Measurements from ENCODE around the gene DYNLT2.
A peak's percentile ranks its signal among the peaks of the same experiment; 100 is the strongest.
"Not testable (repeated sequence)": the region's sequence is repeated elsewhere in the genome, so short reads cannot be mapped to it uniquely, and the experiment has no call there.

DYNLT2 gene

GRCh38 chr6:169701311-169701953 lies 49.9 kb downstream of the DYNLT2 start:
- Histone ChIP-seq H3K4me1 (peaks cover 5 to 43% (median 32%) of the 10 kb centered on the region in 4 donors), H3K27me3 (no peaks in the 10 kb centered on the region), H3K9me3 (no peaks in the 10 kb centered on the region), H3K36me3 (peaks cover 0 to 8% (median 0%) of the 10 kb centered on the region in 3 donors), H3K4me3 (peak overlapping the region; percentile 77 to 85), H3K27ac (peak overlapping the region; percentile 89 to 99)
- peak in 1 of 2 donors; percentile 73 for DNase-seq
- no peak for TF ChIP-seq CTCF (IDR thresholded peaks at IDR 0.05)
- intact Hi-C loops (cut with DNase I; ENCODE audit: low total_unique reads), result no loop called here

DNA sequence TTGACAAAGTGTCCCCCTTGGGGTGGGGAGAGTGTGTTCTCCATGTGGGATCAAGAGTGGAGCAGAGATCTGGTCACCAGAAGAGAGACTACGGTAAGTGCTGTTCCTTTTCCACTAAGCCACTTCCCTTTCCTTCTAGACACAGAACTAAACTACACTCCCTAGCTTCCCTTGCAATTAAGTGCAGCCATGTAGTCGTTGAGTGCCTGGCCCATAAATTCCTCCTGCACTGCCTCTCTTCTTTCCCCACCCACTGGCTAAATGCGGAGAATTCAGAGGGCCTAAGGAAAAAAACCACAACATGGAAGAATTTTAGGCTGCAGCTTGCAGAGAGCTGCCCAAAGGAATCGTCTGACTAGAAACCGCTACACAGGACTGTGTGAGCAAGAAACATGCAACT lies 51.1 kb downstream of the DYNLT2 start:
- H3K36me3 ChIP-seq, result peaks cover 0 to 8% (median 0%) of the 10 kb centered on the region in 3 donors
- intact Hi-C loops (cut with DNase I; ENCODE audit: low total_unique reads), result no loop called here
- H3K4me3 ChIP-seq, result no peak overlapping the region
- no peak for TF ChIP-seq CTCF (IDR thresholded peaks at IDR 0.05)
- no peaks in the 10 kb centered on the region for H3K27me3 ChIP-seq
- no peak for DNase-seq
- no peaks in the 10 kb centered on the region for H3K9me3 ChIP-seq
- H3K4me1 ChIP-seq, result peaks cover 5 to 43% (median 32%) of the 10 kb centered on the region in 4 donors
- H3K27ac ChIP-seq, result no peak overlapping the region

DNA sequence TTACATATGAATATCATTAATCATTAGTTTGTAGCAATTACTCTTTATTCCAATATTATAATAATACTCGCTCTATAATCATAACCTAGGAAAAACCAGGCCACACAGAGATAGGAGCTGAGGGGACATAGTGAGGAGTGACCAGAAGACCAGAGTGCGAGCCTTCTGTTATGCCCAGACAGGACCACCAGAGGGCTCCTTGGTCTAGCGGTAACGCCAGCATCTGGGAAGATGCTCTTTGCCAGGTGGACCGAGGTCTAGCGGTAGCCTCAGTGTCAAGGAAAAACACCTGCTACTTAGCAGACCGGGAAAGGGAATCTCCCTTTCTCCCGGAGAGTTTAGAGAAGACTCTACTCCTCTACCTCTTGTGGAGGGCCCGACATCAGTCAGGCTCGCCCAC lies 54.3 kb downstream of the DYNLT2 start:
- H3K36me3 ChIP-seq; H3K27ac ChIP-seq; H3K27me3 ChIP-seq; intact Hi-C loops (cut with DNase I; ENCODE audit: low total_unique reads); H3K4me3 ChIP-seq; DNase-seq; H3K9me3 ChIP-seq: not testable (repeated sequence)
- peaks cover 5 to 20% (median 12%) of the 10 kb centered on the region in 4 donors for H3K4me1 ChIP-seq
- peak; percentile 29 to 44 for TF ChIP-seq CTCF (IDR thresholded peaks at IDR 0.05)

GRCh38 chr6:169695131-169695530 lies 56.2 kb downstream of the DYNLT2 start:
- TF ChIP-seq CTCF (IDR thresholded peaks at IDR 0.05), result no peak
- Histone ChIP-seq H3K27me3 (no peaks in the 10 kb centered on the region), H3K4me1 (peaks cover 0 to 7% (median 3%) of the 10 kb centered on the region in 4 donors), H3K4me3 (no peak overlapping the region), H3K9me3 (no peaks in the 10 kb centered on the region), H3K36me3 (peaks cover 0 to 8% (median 7%) of the 10 kb centered on the region in 3 donors), H3K27ac (no peak overlapping the region)
- no peak for DNase-seq
- intact Hi-C loops (cut with DNase I; ENCODE audit: low total_unique reads), result no loop called here

DNA sequence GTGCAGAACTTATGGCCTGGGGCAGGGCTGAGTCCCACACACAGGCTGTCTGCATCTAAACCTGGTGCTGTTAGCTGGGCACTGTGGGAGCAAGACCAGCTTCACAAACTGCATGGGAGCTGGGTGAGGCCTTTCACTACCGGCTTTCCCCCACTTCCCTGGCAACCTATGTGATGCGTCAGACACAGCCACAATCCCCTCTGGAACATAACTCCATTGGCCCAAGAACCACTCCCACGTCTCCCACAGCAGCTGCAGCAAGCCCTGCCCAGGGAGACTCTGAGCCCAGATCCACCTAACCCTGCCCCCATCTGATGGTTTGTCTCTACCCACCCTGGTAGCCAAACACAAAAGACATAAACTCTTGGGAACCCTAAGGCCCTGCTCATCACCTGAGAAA lies 58.9 kb downstream of the DYNLT2 start:
- Histone ChIP-seq H3K36me3 (peaks cover 4 to 22% (median 19%) of the 10 kb centered on the region in 3 donors), H3K27me3 (no peaks in the 10 kb centered on the region), H3K4me1 (no peaks in the 10 kb centered on the region), H3K27ac (no peak overlapping the region), H3K9me3 (no peaks in the 10 kb centered on the region), H3K4me3 (no peak overlapping the region)
- intact Hi-C loops (cut with DNase I; ENCODE audit: low total_unique reads), result no loop called here
- no peak for TF ChIP-seq CTCF (IDR thresholded peaks at IDR 0.05)
- no peak for DNase-seq
